22Rv1 (cell line): ENCODE results near the gene PRDM16.

Experiments used
- ZFX ChIP-seq: fragments of 450-650 bp; IDR thresholded peaks from 2 replicates; pipeline ENCODE4 v1.6.1; 2017; ENCODE audit warnings: antibody characterized with exemption, borderline replicate concordance
- TF ChIP-seq, protein P1 (sequence below): fragments of 450-650 bp; IDR thresholded peaks from 2 replicates; pipeline ENCODE4 v1.5.1; 2017; ENCODE audit warnings: mild to moderate bottlenecking

DNA sequence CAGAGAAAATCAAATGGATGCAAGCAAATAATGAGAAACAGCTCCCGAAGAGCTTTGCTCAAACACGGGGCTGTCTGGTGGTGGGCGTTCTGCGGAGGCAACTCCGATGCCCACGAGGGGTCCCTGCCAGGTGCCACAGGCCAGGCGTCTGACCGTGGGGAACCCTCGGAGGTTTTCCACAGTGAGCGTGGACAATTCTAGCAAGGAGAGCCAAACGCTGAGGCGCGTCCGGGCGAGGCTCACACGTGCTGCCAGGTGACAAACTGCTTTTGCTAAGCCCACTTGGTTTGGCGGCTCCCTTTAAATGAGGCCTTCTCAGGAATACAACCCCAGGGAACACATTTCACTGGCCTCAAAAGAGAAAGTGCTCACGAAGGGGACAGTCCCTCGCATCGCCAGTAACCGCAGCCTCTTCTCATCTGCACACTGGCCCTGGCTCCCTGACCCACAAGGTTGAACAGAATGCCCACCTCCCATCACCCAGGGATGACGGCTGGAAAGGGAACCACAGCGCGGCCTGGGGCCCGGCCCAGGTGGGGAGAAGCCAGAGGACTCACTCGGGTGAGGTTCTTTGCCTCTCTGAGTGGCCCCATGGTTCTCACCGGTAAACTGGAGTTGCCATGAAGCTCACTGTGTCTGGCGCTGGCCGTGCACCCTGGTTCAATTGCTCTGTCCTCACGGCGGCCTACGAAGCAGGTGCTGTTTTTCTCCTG is 97.4 kb downstream of the PRDM16 start:
- TF ChIP-seq, protein P1, sequence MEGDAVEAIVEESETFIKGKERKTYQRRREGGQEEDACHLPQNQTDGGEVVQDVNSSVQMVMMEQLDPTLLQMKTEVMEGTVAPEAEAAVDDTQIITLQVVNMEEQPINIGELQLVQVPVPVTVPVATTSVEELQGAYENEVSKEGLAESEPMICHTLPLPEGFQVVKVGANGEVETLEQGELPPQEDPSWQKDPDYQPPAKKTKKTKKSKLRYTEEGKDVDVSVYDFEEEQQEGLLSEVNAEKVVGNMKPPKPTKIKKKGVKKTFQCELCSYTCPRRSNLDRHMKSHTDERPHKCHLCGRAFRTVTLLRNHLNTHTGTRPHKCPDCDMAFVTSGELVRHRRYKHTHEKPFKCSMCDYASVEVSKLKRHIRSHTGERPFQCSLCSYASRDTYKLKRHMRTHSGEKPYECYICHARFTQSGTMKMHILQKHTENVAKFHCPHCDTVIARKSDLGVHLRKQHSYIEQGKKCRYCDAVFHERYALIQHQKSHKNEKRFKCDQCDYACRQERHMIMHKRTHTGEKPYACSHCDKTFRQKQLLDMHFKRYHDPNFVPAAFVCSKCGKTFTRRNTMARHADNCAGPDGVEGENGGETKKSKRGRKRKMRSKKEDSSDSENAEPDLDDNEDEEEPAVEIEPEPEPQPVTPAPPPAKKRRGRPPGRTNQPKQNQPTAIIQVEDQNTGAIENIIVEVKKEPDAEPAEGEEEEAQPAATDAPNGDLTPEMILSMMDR, result no peak
- no peak for TF ChIP-seq ZFX
